Left ventricle myocardium inferior (tissue), 1 donor: Measurements from ENCODE around the gene ADAT1. TPM values are rescaled to one million over a fixed set of nuclear protein-coding genes. Genes with fewer than 3 reads are reported as not detected.

Experiments
- DNase-seq: peaks from one replicate; pipeline ENCODE4 v3.0.0-alpha.2; 2020
- H3K27ac ChIP-seq: fragments of 200-600 bp; replicated peaks from 2 replicates; pipeline ENCODE4 v1.8.0; 2021
- H3K27me3 ChIP-seq: fragments of 200-600 bp; 2 replicates; pipeline ENCODE4 v1.8.0; 2021; ENCODE audit warnings: low read depth
- H3K36me3 ChIP-seq: fragments of 200-600 bp; 2 replicates; pipeline ENCODE4 v1.8.0; 2021
- H3K4me1 ChIP-seq: fragments of 200-600 bp; 2 replicates; pipeline ENCODE4 v1.8.0; 2021
- H3K4me3 ChIP-seq: fragments of 200-600 bp; 2 replicates; pipeline ENCODE4 v1.8.0; 2021; ENCODE audit warnings: mild to moderate bottlenecking, moderate library complexity
- H3K9me3 ChIP-seq: fragments of 200-600 bp; replicated peaks from 2 replicates; pipeline ENCODE4 v1.8.0; 2021
- CTCF ChIP-seq: fragments of 200-600 bp; IDR thresholded peaks from 2 replicates; pipeline ENCODE4 v1.8.0; 2021; ENCODE audit warnings: antibody characterized with exemption, mild to moderate bottlenecking, borderline replicate concordance
- intact Hi-C: fragments of 100-400 bp; cut with micrococcal nuclease; formaldehyde crosslinking; loops from one replicate; pipeline ENCODE4 v1.11.0; 2022
- total RNA-seq: library from RNA; stranded (reverse); fragmentation: NEBNext Ultra II Directional; extraction: Animal tissue kit (Norgen Biotek cat#: 25700); gene quantifications from one replicate; pipeline ENCODE4 v1.2.1, GENCODE V29; 2021
- donor health status: DM: no; HTN: yes; CAD: no; lungs with severe emphysema.

Gene ADAT1
- total RNA-seq, 1 donor from 2014 or later: 28.4 TPM

- Histone ChIP-seq H3K4me1 (peaks cover 83% of the 10 kb centered on the region), H3K4me3 (no peak overlapping the region), H3K27ac (no peak overlapping the region), H3K9me3 (no peaks in the 10 kb centered on the region), H3K27me3 (no peaks in the 10 kb centered on the region), H3K36me3 (peaks cover 97% of the 10 kb centered on the region)
- intact Hi-C loops: no loop called here
- DNase-seq: no peak
- no peak for TF ChIP-seq CTCF
Measured at GRCh38 chr16:75573955-75574354, 49.1 kb downstream of the ADAT1 start.

- no peak overlapping the region for H3K4me3 ChIP-seq
- no peak for DNase-seq
Measured at GRCh38 chr16:75572864-75573542, 50.1 kb downstream of the ADAT1 start.

GRCh38 chr16:75570396-75571065 is 52.5 kb downstream of the ADAT1 start:
- Histone ChIP-seq H3K27ac (peak overlapping the region; percentile 48), H3K4me3 (no peak overlapping the region), H3K4me1 (peaks cover 92% of the 10 kb centered on the region), H3K36me3 (peaks cover 80% of the 10 kb centered on the region), H3K9me3 (no peaks in the 10 kb centered on the region), H3K27me3 (no peaks in the 10 kb centered on the region)
- intact Hi-C loops: no loop called here
- no peak for DNase-seq
- TF ChIP-seq CTCF: no peak

More at GRCh38 chr16:75572864-75573542, 50.1 kb downstream of the ADAT1 start:
- intact Hi-C loops: no loop called here
- no peak for TF ChIP-seq CTCF
- peaks cover 97% of the 10 kb centered on the region for H3K36me3 ChIP-seq
- H3K27me3 ChIP-seq: no peaks in the 10 kb centered on the region
- peak overlapping the region; percentile 7 for H3K27ac ChIP-seq
- peaks cover 85% of the 10 kb centered on the region for H3K4me1 ChIP-seq
- no peaks in the 10 kb centered on the region for H3K9me3 ChIP-seq

- intact Hi-C loops: no loop called here
- no peak for TF ChIP-seq CTCF
- Histone ChIP-seq H3K4me1 (peaks cover 79% of the 10 kb centered on the region), H3K9me3 (no peaks in the 10 kb centered on the region), H3K4me3 (peak overlapping the region; percentile 97), H3K36me3 (peaks cover 54% of the 10 kb centered on the region), H3K27me3 (no peaks in the 10 kb centered on the region), H3K27ac (no peak overlapping the region)
- no peak for DNase-seq
Measured at GRCh38 chr16:75567911-75568310, 55.2 kb downstream of the ADAT1 start.

- DNase-seq: no peak
- Histone ChIP-seq H3K4me1 (peaks cover 68% of the 10 kb centered on the region), H3K4me3 (peak overlapping the region; percentile 97), H3K9me3 (no peaks in the 10 kb centered on the region), H3K27me3 (no peaks in the 10 kb centered on the region), H3K36me3 (peaks cover 43% of the 10 kb centered on the region), H3K27ac (peak overlapping the region; percentile 84)
- no peak for TF ChIP-seq CTCF
- intact Hi-C loops: no loop called here
Measured at GRCh38 chr16:75566758-75567255, 56.3 kb downstream of the ADAT1 start.
